ENCODE measurements around the gene TMEM121.

TMEM121 gene

GRCh38 chr14:105537580-105538474 lies 11.4 kb downstream of the TMEM121 start:
- Histone ChIP-seq H3K4me3 (ENCODE audit: low read length) (no peak overlapping the region), H4K20me1 (ENCODE audit: control insufficient read depth, insufficient read depth, low read depth, low read length) (no peaks in the 10 kb centered on the region), H3F3A (ENCODE audit: control insufficient read depth, insufficient read depth) (no peaks in the 10 kb centered on the region), H3K79me2 (ENCODE audit: control insufficient read depth, low read length) (no peaks in the 10 kb centered on the region), H3K9me3 (ENCODE audit: control insufficient read depth, insufficient read depth, low read length) (no peaks in the 10 kb centered on the region), H3K4me1 (ENCODE audit: control insufficient read depth, low read length) (peaks cover 6% of the 10 kb centered on the region), H3K27ac (ENCODE audit: low read depth, low read length) (no peak overlapping the region), H3K27me3 (ENCODE audit: control insufficient read depth, low read length) (peaks cover 6% of the 10 kb centered on the region), H3K9me2 (replicated peaks; ENCODE audit: control insufficient read depth, low read length) (no peaks in the 10 kb centered on the region), H3K36me3 (ENCODE audit: control insufficient read depth, low read length) (no peaks in the 10 kb centered on the region), H3K4me2 (ENCODE audit: low read length) (peak overlapping the region; percentile 43; the same call in 1 of the 2 replicates)
- TF ChIP-seq CTCF (IDR thresholded peaks at IDR 0.05; ENCODE audit: low read depth, low read length, poor library complexity, severe bottlenecking) (peak; percentile 92), EZH2phosphoT487 (IDR thresholded peaks at IDR 0.05; ENCODE audit: borderline replicate concordance, low read length) (no peak)

- Histone ChIP-seq H3K9me2 (replicated peaks; ENCODE audit: control insufficient read depth, low read length) (no peaks in the 10 kb centered on the region), H3K9me3 (ENCODE audit: control insufficient read depth, insufficient read depth, low read length) (peaks cover 5% of the 10 kb centered on the region), H3K27ac (ENCODE audit: low read depth, low read length) (no peak overlapping the region), H3K36me3 (ENCODE audit: control insufficient read depth, low read length) (no peaks in the 10 kb centered on the region), H3K27me3 (ENCODE audit: control insufficient read depth, low read length) (peaks cover 3% of the 10 kb centered on the region), H3K4me2 (ENCODE audit: low read length) (no peak overlapping the region), H3K79me2 (ENCODE audit: control insufficient read depth, low read length) (no peaks in the 10 kb centered on the region), H3K4me1 (ENCODE audit: control insufficient read depth, low read length) (peaks cover 3% of the 10 kb centered on the region; the same call in 1 of the 2 replicates), H3K4me3 (ENCODE audit: low read length) (no peak overlapping the region), H4K20me1 (ENCODE audit: control insufficient read depth, insufficient read depth, low read depth, low read length) (no peaks in the 10 kb centered on the region), H3F3A (ENCODE audit: control insufficient read depth, insufficient read depth) (no peaks in the 10 kb centered on the region)
- TF ChIP-seq EZH2phosphoT487 (IDR thresholded peaks at IDR 0.05; ENCODE audit: borderline replicate concordance, low read length), result no peak
- TF ChIP-seq CTCF (IDR thresholded peaks at IDR 0.05; ENCODE audit: low read depth, low read length, poor library complexity, severe bottlenecking), result no peak
Measured at GRCh38 chr14:105538481-105539049, 12.2 kb downstream of the TMEM121 start.

GRCh38 chr14:105540811-105541210 lies 14.4 kb downstream of the TMEM121 start:
- TF ChIP-seq EZH2phosphoT487 (IDR thresholded peaks at IDR 0.05; ENCODE audit: borderline replicate concordance, low read length), result no peak
- TF ChIP-seq CTCF (IDR thresholded peaks at IDR 0.05; ENCODE audit: low read depth, low read length, poor library complexity, severe bottlenecking), result no peak
- Histone ChIP-seq H3K4me2 (ENCODE audit: low read length) (no peak overlapping the region), H3K9me3 (ENCODE audit: control insufficient read depth, insufficient read depth, low read length) (peaks cover 8% of the 10 kb centered on the region), H3K4me1 (ENCODE audit: control insufficient read depth, low read length) (peaks cover 3% of the 10 kb centered on the region; the same call in 1 of the 2 replicates), H3K4me3 (ENCODE audit: low read length) (no peak overlapping the region), H4K20me1 (ENCODE audit: control insufficient read depth, insufficient read depth, low read depth, low read length) (no peaks in the 10 kb centered on the region), H3K27ac (ENCODE audit: low read depth, low read length) (no peak overlapping the region), H3K36me3 (ENCODE audit: control insufficient read depth, low read length) (no peaks in the 10 kb centered on the region), H3K27me3 (ENCODE audit: control insufficient read depth, low read length) (peaks cover 3% of the 10 kb centered on the region; the same call in 1 of the 2 replicates), H3K9me2 (replicated peaks; ENCODE audit: control insufficient read depth, low read length) (no peaks in the 10 kb centered on the region), H3K79me2 (ENCODE audit: control insufficient read depth, low read length) (no peaks in the 10 kb centered on the region), H3F3A (ENCODE audit: control insufficient read depth, insufficient read depth) (no peaks in the 10 kb centered on the region)
